DMS153 (cell line): Measurements from ENCODE around the gene PSMA6.
"Not testable (repeated sequence)": the region's sequence is repeated elsewhere in the genome, so short reads cannot be mapped to it uniquely, and the experiment has no call there.

Source experiments
- DNase-seq: peaks from one replicate; lab custom pipeline; 2025; lab: John Stamatoyannopoulos, UW

Gene PSMA6

GRCh38 chr14:35326375-35326774, 34.2 kb downstream of the PSMA6 start:
- no peak for DNase-seq

DNA sequence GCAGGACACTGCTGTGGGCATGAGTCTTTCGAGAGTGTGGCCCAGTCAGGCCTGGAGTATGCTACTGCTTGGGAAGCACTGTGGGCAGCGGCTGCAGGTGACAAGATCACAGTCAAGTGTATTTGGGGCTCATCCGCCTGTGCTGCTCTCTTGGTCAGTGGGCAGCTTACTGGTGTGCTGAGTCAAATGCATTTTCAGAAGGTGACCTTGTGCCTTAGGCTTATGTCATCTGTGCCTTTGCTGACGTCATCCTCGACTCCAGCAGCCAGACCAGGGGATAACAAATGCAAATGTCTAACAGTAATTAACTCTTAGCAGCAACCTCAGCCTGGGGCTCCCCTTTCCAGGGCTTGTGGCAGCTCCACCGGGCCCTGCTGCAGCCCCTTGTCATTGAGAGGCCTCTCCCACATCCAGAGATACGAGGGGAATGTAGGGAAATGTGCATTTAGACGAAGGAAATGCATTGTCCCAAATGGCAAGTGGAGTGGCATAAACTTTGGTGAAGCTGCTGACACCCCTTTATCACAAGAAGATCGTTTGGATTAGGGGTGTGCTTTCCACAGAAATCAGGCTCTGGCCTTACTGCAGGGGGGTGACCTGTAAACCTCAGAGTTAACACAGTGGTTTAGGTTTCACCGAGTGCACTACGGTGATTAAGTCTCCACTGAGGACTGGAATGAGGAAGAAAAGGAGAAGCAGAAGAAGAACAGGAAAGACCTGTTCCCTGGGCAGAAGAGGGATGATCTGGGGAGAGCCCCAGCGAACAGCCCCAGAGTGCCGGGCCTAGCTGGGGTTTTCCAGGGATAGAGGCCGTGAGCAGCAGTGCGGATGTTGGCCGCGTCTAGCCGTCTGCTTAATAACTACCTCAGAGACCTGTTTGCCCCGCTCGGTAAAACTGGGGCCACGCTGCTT, 39.7 kb downstream of the PSMA6 start:
- peak; percentile 43 for DNase-seq

- peak; percentile 17 for DNase-seq
Observed at GRCh38 chr14:35332517-35333263, 40.5 kb downstream of the PSMA6 start.

- no peak for DNase-seq
Observed at GRCh38 chr14:35333264-35333730, 41.1 kb downstream of the PSMA6 start.

DNA sequence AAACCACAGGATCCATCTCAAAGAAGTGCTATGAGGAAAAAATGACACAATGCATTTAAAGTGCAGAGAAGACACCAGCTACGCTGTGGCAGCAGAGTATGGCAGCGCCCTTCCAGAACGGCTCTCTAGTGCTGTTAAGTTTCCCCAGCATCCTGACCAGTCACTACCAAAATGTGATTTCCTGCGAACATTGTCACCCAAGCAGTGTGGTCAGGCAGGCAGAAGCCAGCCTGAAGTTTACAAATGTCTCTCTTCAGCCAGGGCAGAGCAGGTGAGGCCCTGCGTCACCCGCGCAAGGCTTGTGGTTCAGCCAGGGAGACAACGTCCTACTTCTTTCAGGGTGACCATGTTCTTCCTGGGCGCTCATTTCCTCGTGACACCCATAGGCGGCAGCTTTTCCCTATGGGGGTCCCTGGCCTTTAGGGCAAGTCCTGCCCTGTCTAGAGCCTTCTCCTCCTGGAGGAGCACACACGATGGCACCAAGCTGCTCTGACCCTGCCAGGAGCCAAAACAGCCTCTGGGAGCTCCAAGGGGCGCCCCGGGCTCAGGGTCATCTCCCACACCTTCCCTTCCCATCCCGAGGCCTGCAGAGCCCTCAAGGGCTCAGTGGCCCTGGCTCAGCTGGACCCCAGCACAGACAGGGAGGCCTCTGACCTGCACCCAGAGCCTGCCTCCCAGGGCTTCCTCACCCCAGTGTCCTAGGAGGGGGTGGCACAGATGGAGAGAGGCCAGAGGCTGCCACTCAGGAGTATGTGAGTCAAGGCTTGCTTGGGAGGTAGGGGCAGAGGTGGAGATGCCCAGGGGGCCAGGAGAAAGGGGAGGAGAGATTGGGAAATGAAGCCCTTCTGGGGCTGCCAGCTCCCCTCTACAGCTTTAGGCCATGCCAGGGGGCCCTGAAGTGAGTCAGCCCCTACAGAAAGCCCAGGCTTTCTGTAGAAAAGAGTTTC, 41.9 kb downstream of the PSMA6 start:
- no peak for DNase-seq

- no peak for DNase-seq
Observed at GRCh38 chr14:35335388-35336092, 43.4 kb downstream of the PSMA6 start.

DNA sequence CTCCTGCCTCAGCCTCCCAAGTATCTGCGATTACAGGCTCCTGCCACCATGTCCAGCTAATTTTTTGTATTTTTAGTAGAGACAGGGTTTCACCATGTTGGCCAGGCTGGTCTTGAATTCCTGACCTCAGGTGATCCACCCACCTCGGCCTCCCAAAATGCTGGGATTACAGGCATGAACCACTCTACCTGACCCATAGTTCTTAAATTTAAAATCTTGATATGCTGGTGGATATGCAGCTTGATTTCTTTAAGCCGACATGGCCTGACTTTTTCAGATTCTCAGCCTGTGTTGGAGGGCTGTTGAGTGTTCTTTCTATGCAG, 44.0 kb downstream of the PSMA6 start:
- not testable (repeated sequence) for DNase-seq

GRCh38 chr14:35336494-35337268, 44.5 kb downstream of the PSMA6 start:
- peak; percentile 49 for DNase-seq

- DNase-seq: no peak
Observed at GRCh38 chr14:35337269-35338255, 45.4 kb downstream of the PSMA6 start.

- no peak for DNase-seq
Observed at GRCh38 chr14:35338731-35339405, 46.7 kb downstream of the PSMA6 start.

DNA sequence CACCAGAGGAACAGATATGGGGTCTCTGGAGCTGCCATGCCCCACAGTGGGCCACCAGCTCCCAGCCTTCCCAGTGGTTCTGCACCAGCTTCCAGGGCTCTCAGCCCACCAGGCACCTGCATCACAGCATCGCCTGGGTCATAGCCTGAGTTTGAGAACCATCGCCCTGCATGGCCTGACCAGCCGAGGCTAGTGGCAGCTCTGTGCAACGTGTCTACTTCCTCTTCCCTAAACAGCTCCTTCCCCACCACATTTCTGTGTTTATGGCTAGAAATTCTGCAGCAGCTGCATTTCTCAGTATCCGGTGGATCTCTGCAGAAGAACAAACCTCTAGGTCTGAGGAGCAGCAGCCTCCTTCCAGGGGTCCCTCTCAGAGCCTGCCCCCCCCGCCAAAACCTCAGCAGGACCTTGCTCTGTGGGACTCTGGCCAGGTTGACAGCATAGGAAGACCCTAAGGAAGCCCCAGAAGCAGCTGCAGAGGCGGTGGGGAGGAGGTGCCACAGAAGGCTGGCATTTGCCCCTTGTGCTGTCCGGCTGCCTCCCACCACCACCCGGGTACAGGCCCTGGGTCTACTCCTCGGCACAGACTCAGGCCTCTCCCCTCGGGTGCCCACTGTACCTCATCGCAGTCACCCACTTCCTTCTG, 47.7 kb downstream of the PSMA6 start:
- DNase-seq: no peak

DNA sequence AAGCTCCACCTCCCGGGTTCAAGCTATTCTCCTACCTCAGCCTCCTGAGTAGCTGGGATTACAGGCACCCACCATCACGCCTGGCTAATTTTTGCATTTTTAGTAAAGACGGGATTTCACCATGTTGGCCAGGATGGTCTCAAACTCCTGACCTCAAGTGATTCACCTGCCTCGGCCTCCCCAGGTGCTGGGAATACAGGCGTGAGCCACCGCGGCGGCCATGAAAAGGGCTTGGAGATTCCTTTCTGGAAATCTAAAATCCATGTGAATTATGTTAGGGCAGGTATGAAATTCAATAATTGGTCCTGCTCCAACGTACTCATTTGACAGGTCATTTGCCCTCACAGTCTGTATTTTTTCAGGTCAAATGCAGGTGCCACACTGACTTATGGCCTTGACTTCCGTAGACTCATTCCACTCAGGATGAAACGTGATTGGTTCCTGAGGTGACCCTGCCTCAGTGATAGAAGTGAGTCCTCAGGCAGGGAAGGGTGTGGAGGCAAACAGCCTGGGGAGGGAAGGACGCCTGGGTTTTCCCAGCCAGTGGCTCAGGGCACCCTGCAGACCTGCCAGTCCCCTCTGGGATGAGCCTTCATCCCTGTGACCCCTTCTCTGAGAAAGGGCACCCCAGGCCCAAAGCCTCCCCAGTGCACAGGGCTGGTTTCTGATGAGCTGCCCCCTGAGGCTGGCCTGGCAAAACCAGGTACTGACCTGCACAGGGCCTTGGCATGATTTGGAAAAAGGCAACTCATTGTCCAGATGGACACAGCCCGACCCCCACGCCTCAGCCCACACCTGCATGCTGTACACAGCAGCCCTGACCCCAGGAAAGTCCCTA, 48.7 kb downstream of the PSMA6 start:
- no peak for DNase-seq

DNA sequence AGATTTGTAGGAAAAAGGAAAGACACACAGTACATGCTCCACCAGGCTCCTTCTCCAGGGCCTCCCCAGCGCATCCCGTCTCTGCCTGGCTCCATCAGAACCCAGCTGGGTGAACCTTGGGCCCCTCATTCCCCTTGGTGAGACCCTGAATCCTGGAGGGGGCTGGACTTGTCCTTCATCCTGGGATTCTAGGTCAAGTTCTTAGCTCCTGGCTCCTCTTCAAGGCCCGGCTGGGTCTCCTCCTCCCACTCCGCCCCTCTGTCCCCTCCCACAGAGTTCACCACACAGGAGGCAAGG, 49.2 kb downstream of the PSMA6 start:
- DNase-seq: no peak

GRCh38 chr14:35341751-35342488, 49.7 kb downstream of the PSMA6 start:
- peak; percentile 88 for DNase-seq

DNA sequence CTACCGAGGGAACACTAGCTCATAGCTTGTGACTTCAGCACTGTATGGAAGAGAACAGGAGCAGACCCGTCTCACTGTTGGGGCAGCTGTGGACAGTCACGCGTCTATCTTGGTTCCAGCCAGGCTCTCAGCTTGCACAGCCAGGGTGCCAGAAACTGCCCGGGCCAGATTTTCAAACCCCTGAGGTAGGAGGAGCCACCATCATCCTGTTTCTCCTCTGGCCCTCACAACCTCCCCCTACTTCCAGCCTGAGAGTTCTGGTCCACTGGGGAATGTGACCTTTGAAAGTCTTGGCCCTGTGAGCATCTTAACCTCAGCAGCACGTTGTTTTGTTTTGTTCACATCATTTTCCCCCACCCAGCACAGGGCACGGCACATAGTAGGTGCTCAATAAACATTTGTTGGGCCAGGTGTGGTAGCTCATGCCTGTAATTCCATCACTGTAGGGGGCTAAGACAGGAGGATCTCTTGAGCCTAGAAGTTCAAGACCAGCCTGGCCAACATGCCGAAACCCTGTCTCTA, 50.4 kb downstream of the PSMA6 start:
- no peak for DNase-seq

GRCh38 chr14:35343702-35344101, 51.5 kb downstream of the PSMA6 start:
- DNase-seq: no peak
